ENCODE results near the gene NCR2.

NCR2 gene

DNA sequence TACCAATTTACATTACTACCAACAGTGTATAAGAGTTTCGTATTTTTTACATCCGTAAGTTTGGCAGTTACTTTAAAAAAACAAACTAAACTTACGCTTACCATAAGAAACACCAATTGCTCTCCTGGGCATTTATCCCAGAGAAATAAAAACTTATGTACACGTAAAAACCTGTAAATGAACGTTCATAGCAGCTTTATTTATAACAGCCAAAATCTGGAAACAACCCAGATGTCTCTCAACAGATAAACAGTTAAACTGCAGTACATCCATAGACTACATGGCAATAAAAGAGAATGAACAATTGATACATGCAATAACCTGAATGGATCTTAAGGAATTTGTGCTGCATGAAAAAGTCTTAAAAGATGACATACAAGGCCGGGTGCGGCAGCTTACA is 30.7 kb downstream of the NCR2 start:
- H3K27ac ChIP-seq: no peak overlapping the region
- DNase-seq (ENCODE audit: low spot score): no peak
- no peak for TF ChIP-seq CTCF (conservative IDR thresholded peaks at IDR 0.05; ENCODE audit: low read depth)
- CTCF ChIA-PET: interaction anchor here (0.5 kb wide), 1 partner anchor 317 kb away, joined by 3 read pairs; no protein-coding TSS in a partner anchor
- POLR2A ChIA-PET (ENCODE audit: low non-redundant PET): no interaction called here

DNA sequence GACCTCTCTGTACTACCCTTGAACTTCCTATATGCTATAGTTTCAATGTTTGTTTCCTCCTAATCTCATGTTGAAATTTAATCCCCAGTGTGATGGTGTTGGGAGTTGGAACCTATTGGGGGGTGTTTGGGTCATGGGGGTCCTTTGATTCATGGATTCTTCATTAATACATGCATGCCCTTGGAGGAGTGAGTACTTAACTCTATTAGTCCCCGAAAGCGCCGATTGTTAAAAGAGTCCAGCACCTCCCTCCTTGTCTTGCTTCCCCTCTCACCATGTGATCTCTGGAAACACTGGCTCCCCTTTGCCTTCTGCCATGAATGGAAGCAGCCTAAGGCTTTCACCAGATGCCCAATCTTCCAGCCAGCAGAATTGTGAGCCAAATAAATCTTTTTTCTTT is 31.7 kb downstream of the NCR2 start:
- H3K27ac ChIP-seq: no peak overlapping the region
- no peak for TF ChIP-seq CTCF (conservative IDR thresholded peaks at IDR 0.05; ENCODE audit: low read depth)
- CTCF ChIA-PET: interaction anchor here (0.6 to 2.1 kb wide), 15 partner anchors 18 to 1089 kb away, joined by 3 to 14 read pairs (median 5); partner anchors contain the start of gene TOMM6
- POLR2A ChIA-PET (ENCODE audit: low non-redundant PET): no interaction called here
- no peak for DNase-seq (ENCODE audit: low spot score)

- CTCF ChIA-PET: interaction anchor here (0.5 to 2.1 kb wide), 23 partner anchors 18 to 1090 kb away, joined by 3 to 14 read pairs (median 4); partner anchors contain the start of gene TOMM6
- no peak overlapping the region for H3K27ac ChIP-seq
- peak; percentile 50 for TF ChIP-seq CTCF (conservative IDR thresholded peaks at IDR 0.05; ENCODE audit: low read depth)
- DNase-seq (ENCODE audit: low spot score): peak; percentile 68
- POLR2A ChIA-PET (ENCODE audit: low non-redundant PET): no interaction called here
Observed at GRCh38 chr6:41367700-41368099, 32.3 kb downstream of the NCR2 start.

DNA sequence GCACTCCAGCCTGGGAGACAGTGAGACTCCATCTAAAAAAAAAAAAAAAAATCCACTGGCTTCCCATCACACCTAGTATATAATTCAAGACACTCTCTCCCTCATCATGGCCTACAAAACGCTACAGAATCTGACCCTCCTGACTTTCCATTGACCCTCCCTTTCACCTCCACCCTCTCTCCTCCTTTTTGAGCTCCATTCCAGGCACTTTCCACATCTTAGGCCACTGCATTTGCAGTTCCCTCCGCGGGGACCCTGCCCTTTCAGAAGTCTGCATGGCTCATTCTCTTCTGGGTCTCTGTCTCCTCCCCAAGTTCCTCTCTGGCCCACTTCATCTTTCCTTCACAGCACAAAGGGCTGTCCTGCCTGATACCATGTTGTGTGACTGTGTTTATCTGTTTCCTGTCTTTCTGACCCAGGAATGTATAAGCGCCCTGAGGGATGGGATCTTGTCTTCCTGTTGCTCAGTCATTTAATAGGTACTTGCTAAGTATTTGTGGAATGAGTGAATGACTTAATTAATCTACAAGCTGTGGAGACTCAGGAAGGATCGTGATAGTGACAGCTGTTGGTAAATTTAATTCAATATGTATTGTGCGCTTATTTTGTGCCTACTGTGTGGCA is 35.2 kb downstream of the NCR2 start:
- peak; percentile 29 for DNase-seq (ENCODE audit: low spot score)
- no peak overlapping the region for H3K27ac ChIP-seq
- POLR2A ChIA-PET (ENCODE audit: low non-redundant PET): no interaction called here
- CTCF ChIA-PET: interaction anchor here (0.6 kb wide), 1 partner anchor 327 kb away, joined by 3 read pairs; no protein-coding TSS in a partner anchor
- TF ChIP-seq CTCF (conservative IDR thresholded peaks at IDR 0.05; ENCODE audit: low read depth): no peak

DNA sequence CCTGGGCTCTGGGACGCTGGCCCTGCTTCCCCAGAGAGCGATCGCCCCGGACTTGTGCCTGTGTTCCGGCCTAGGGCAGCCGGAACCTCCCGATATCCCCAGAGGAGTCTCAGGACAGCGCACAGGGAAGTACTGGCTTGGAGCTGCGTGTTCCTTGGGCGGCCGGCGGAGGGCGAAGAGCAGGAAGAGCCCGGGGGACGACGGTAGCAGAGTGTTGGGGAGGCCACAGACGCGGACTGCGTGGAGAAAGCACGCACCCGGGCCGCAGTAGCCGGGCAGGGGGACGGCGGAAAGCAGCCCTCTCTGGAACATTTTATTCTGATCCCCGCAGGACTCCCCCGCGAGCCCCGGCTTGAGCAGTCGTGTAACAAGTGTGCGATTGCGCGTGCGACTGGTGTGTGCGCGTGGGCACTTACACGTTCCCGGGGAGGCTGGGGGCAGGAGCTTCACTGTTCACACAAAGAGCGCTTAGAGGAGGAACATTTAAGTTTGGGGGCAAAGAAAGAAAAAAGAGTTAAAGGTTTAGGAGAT is 36.1 kb downstream of the NCR2 start:
- ChIA-PET CTCF (interaction anchor here (0.6 kb wide), 1 partner anchor 327 kb away, joined by 3 read pairs; no protein-coding TSS in a partner anchor), POLR2A (ENCODE audit: low non-redundant PET) (no interaction called here)
- no peak overlapping the region for H3K27ac ChIP-seq
- TF ChIP-seq CTCF (conservative IDR thresholded peaks at IDR 0.05; ENCODE audit: low read depth): no peak
- DNase-seq (ENCODE audit: low spot score): no peak

GRCh38 chr6:41371992-41372831 is 36.8 kb downstream of the NCR2 start:
- ChIA-PET CTCF (interaction anchor here (0.6 kb wide), 2 partner anchors 43 to 216 kb away, joined by 3 read pairs; no protein-coding TSS in a partner anchor), POLR2A (ENCODE audit: low non-redundant PET) (no interaction called here)
- TF ChIP-seq CTCF (conservative IDR thresholded peaks at IDR 0.05; ENCODE audit: low read depth): no peak

More at GRCh38 chr6:41371992-41372831, 36.8 kb downstream of the NCR2 start:
- H3K27ac ChIP-seq: no peak overlapping the region
- no peak for DNase-seq (ENCODE audit: low spot score)

Measured in RWPE1 (cell line).